SK-N-SH (cell line): Measurements from ENCODE around the gene CCR9. TPM values are rescaled to one million over a fixed set of nuclear protein-coding genes. Genes with fewer than 3 reads are reported as not detected.

ENCODE experiments used
- CTCF ChIA-PET: fragments of 300-600, 350-600 bp; formaldehyde crosslinking; extraction: SDS; loops from one replicate; lab custom pipeline; 2021; lab: Yijun Ruan, JAX
- POLR2A ChIA-PET: fragments of 350-600 bp; sonication (Branson Sonifier 250); formaldehyde crosslinking; extraction: SDS; loops from one replicate; lab custom pipeline; 2020; ENCODE audit warnings: antibody characterized with exemption, inconsistent platforms; lab: Yijun Ruan, JAX
- DNase-seq: peaks from one replicate; pipeline ENCODE4 v3.0.0; 2012
- H2AFZ ChIP-seq: fragments of 200-600 bp; sonication (generic); 2 replicates; pipeline ENCODE4 v1.8.1; 2016; ENCODE audit warnings: antibody characterized with exemption, mild to moderate bottlenecking, low read depth
- H3F3A ChIP-seq: fragments of 200-600 bp; sonication (generic); replicated peaks from 2 replicates; pipeline ENCODE3; 2016; ENCODE audit warnings: antibody characterized with exemption, mild to moderate bottlenecking; ENCODE audit not compliant: insufficient read depth
- H3K27ac ChIP-seq, 2 experiments: fragments of 200-500 bp in 1 of 2; fragments of 200-600 bp in 1 of 2; sonication (Bioruptor generic) in 1 of 2; sonication (generic), shearing (Covaris generic) in 1 of 2; 2 replicates each; pipeline versions ENCODE4 v1.5.1 to v1.6.1; 2014 to 2016; ENCODE audit warnings: low read depth in 2 of 2, inconsistent platforms in 1 of 2, low read length in 1 of 2, mild to moderate bottlenecking in 1 of 2, mixed read lengths in 1 of 2
- H3K27me3 ChIP-seq: fragments of 200-600 bp; sonication (generic), shearing (Covaris generic); 2 replicates; pipeline ENCODE4 v1.6.1; 2016; ENCODE audit warnings: mixed run types; ENCODE audit not compliant: insufficient read depth
- H3K36me3 ChIP-seq, 2 experiments: fragments of 200-500 bp in 1 of 2; fragments of 200-600 bp in 1 of 2; sonication (Bioruptor generic) in 1 of 2; sonication (generic) in 1 of 2; replicated peaks in 1 of 2; 2 replicates each; pipeline versions ENCODE3 to v1.5.1; 2014 to 2016; ENCODE audit warnings: low read length in 1 of 2, mild to moderate bottlenecking in 1 of 2; ENCODE audit not compliant: insufficient read depth in 2 of 2, control insufficient read depth in 1 of 2
- H3K4me1 ChIP-seq, 2 experiments: fragments of 200-500 bp in 1 of 2; fragments of 200-600 bp in 1 of 2; sonication (Bioruptor generic) in 1 of 2; sonication (generic), shearing (Covaris generic) in 1 of 2; 2 replicates each; pipeline versions ENCODE4 v1.5.1 to v1.6.1; 2014 to 2016; ENCODE audit warnings: low read depth in 1 of 2, low read length in 1 of 2, mixed run types in 1 of 2; ENCODE audit not compliant: insufficient read depth in 2 of 2, control insufficient read depth in 1 of 2
- H3K4me2 ChIP-seq: fragments of 200-600 bp; sonication (generic), shearing (Covaris generic); 2 replicates; pipeline ENCODE4 v1.6.1; 2017; ENCODE audit warnings: mixed run types
- H3K4me3 ChIP-seq, 2 experiments: fragments of 200-500 bp in 1 of 2; fragments of 200-600 bp in 1 of 2; sonication (Bioruptor generic) in 1 of 2; sonication (generic), shearing (Covaris generic) in 1 of 2; 2 replicates each; pipeline versions ENCODE4 v1.5.1 to v1.8.1; 2014 to 2016; ENCODE audit warnings: low read depth in 2 of 2, inconsistent platforms in 1 of 2, low read length in 1 of 2, mild to moderate bottlenecking in 1 of 2, mixed read lengths in 1 of 2, moderate library complexity in 1 of 2
- H3K79me2 ChIP-seq: fragments of 200-600 bp; sonication (generic); 2 replicates; pipeline ENCODE4 v1.8.1; 2017; ENCODE audit warnings: mild to moderate bottlenecking; ENCODE audit not compliant: insufficient read depth
- H3K9ac ChIP-seq: fragments of 200-600 bp; sonication (generic); 2 replicates; pipeline ENCODE4 v1.6.1; 2017; ENCODE audit warnings: mixed run types
- H3K9me2 ChIP-seq: fragments of 200-600 bp; sonication (generic); 2 replicates; pipeline ENCODE4 v1.6.1; 2017; ENCODE audit warnings: mixed run types
- H3K9me3 ChIP-seq: fragments of 200-600 bp; sonication (generic); 2 replicates; pipeline ENCODE4 v1.6.1; 2017; ENCODE audit warnings: mixed run types, mild to moderate bottlenecking, moderate library complexity
- H4K20me1 ChIP-seq: fragments of 200-600 bp; sonication (generic); 2 replicates; pipeline ENCODE4 v1.6.1; 2017; ENCODE audit warnings: mild to moderate bottlenecking, mixed run types; ENCODE audit not compliant: insufficient read depth
- EP300 ChIP-seq, 2 experiments: IDR thresholded peaks; 2 replicates each; pipeline versions ENCODE4 v1.4.0 to v1.6.1; 2012; ENCODE audit warnings: borderline replicate concordance in 1 of 2, low read depth in 1 of 2, low read length in 1 of 2
- FOSL2 ChIP-seq: IDR thresholded peaks from 2 replicates; pipeline ENCODE4 v1.4.0; 2012; ENCODE audit warnings: low read depth, mild to moderate bottlenecking, moderate library complexity, borderline replicate concordance
- FOXM1 ChIP-seq: IDR thresholded peaks from 2 replicates; pipeline ENCODE4 v1.4.0; 2012; ENCODE audit warnings: low read depth, mild to moderate bottlenecking
- GATA2 ChIP-seq: sonication (generic); formaldehyde crosslinking; IDR thresholded peaks from 2 replicates; pipeline ENCODE4 v1.5.0; 2020; ENCODE audit warnings: mild to moderate bottlenecking, missing genetic modification reagents
- IRF3 ChIP-seq: fragments of 150-350 bp; IDR thresholded peaks from 2 replicates; pipeline ENCODE4 v1.6.1; 2016; ENCODE audit warnings: mild to moderate bottlenecking, low read depth, low read length
- NFIC ChIP-seq: IDR thresholded peaks from 2 replicates; pipeline ENCODE4 v1.4.0; 2012; ENCODE audit warnings: borderline replicate concordance
- NRF1 ChIP-seq: IDR thresholded peaks from 2 replicates; pipeline ENCODE4 v1.6.1; 2012; ENCODE audit warnings: low read depth, mild to moderate bottlenecking, low read length
- PBX3 ChIP-seq: IDR thresholded peaks from 2 replicates; pipeline ENCODE4; 2012
- RAD21 ChIP-seq: IDR thresholded peaks from 2 replicates; pipeline ENCODE4 v1.6.1; 2012; ENCODE audit warnings: mild to moderate bottlenecking, low read length
- RCOR1 ChIP-seq: fragments of 150-350 bp; IDR thresholded peaks from 2 replicates; pipeline ENCODE4 v1.6.1; 2017; ENCODE audit warnings: antibody characterized with exemption, low read length
- SIN3A ChIP-seq: IDR thresholded peaks from 2 replicates; pipeline ENCODE4 v1.6.1; 2012; ENCODE audit warnings: low read depth, mild to moderate bottlenecking, low read length, moderate library complexity, borderline replicate concordance
- SMC3 ChIP-seq: IDR thresholded peaks from 2 replicates; pipeline ENCODE4 v1.6.1; 2012; ENCODE audit warnings: low read depth, low read length, improper control_type of control experiment
- TAF1 ChIP-seq: IDR thresholded peaks from 2 replicates; pipeline ENCODE4 v1.6.1; 2012; ENCODE audit warnings: low read depth, mild to moderate bottlenecking, low read length, moderate library complexity, borderline replicate concordance
- TCF12 ChIP-seq: IDR thresholded peaks from 2 replicates; pipeline ENCODE4 v1.4.0; 2012
- YY1 ChIP-seq: IDR thresholded peaks from 2 replicates; pipeline ENCODE4 v1.4.0; 2012; ENCODE audit warnings: low read depth, mild to moderate bottlenecking
- WGBS: methylation state at CpG from one replicate; pipeline ENCODE4 v1.1.6; 2017; ENCODE audit warnings: low lambda C conversion rate; 5-methylcytosine and 5-hydroxymethylcytosine counted together
- polyA plus RNA-seq, 3 experiments: library from polyadenylated mRNA; depleted of rRNA; stranded (reverse); fragments of >200 nt; gene quantifications; 2 replicates each; pipeline ENCODE4 v1.2.3, GENCODE V29; 2012
- TF ChIP-seq, protein P1 (sequence below): fragments of 150-350 bp; IDR thresholded peaks from 2 replicates; pipeline ENCODE4 v1.6.1; 2017; ENCODE audit warnings: antibody characterized with exemption, low read length, low read depth, borderline replicate concordance
- TF ChIP-seq, protein P2 (sequence below): IDR thresholded peaks from 2 replicates; pipeline ENCODE4 v1.4.0; 2012; ENCODE audit warnings: low read depth
- TF ChIP-seq, protein P3 (sequence below): IDR thresholded peaks from 2 replicates; pipeline ENCODE4 v1.6.1; 2012; ENCODE audit warnings: mild to moderate bottlenecking, low read depth, low read length, moderate library complexity

Gene CCR9
- polyA plus RNA-seq, 1 of the 3 experiments (the other 2 are of a cell fraction): not detected

DNA sequence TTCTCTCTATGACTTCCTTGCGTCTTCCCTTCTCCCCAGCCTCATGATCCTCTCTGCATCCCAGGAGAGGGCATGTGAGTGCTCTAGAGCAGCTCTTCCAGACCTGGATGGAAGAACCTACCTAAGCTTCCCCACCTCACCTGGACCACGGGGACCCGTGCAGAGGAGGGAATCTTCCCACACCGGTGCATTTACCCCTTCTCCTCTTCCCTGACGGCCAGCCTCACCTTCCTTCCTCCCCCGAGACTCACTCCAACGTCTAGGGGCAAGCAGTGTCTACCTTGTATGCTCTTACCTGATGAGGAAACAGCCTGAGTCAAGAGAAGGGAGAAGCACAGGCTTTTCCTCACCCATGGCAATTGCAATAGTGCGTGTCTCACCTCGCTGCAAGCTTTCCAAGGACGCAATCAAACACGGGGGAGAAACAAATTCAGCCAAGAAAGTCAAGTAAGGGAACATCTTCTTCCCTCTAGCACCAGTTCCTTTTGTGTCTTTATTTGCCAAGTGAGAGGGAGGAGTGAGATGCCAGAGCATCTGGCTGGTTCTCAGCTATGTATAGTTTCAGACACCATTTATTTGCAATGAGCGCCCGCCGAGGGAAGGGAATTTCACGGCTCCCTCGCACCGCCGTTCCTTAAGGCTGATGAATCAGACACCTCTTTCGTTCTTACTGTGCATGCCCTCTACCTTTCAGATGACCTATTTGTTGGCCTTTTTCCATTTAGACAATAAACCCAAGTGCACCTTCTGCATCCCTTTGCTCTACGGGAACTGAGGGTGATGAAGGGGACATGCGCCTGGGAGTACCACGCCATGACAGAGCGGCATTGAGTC, 1.8 kb upstream of the CCR9 start:
- Histone ChIP-seq H3K9me3 (no peaks in the 10 kb centered on the region), H3K4me3 (no peak overlapping the region), H4K20me1 (no peaks in the 10 kb centered on the region), H3K27me3 (no peaks in the 10 kb centered on the region), H2AFZ (no peak overlapping the region), H3K9me2 (no peaks in the 10 kb centered on the region), H3K36me3 (no peaks in the 10 kb centered on the region), H3K9ac (no peak overlapping the region), H3K27ac (no peak overlapping the region), H3F3A (no peaks in the 10 kb centered on the region), H3K4me1 (peaks cover 0 to 3% of the 10 kb centered on the region in 2 experiments; a peak in 1 of 4 replicates), H3K4me2 (no peak overlapping the region), H3K79me2 (no peaks in the 10 kb centered on the region)
- WGBS: 73% methylated on average over 23 of the region's 23 CpGs
- POLR2A ChIA-PET: no interaction called here
- TF ChIP-seq NRF1 (no peak), YY1 (no peak), SMC3 (no peak), FOSL2 (no peak), RAD21 (no peak)
- TF ChIP-seq, protein P1, sequence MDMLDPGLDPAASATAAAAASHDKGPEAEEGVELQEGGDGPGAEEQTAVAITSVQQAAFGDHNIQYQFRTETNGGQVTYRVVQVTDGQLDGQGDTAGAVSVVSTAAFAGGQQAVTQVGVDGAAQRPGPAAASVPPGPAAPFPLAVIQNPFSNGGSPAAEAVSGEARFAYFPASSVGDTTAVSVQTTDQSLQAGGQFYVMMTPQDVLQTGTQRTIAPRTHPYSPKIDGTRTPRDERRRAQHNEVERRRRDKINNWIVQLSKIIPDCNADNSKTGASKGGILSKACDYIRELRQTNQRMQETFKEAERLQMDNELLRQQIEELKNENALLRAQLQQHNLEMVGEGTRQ: no peak
- TF ChIP-seq, protein P2, sequence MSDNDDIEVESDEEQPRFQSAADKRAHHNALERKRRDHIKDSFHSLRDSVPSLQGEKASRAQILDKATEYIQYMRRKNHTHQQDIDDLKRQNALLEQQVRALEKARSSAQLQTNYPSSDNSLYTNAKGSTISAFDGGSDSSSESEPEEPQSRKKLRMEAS: no peak
- CTCF ChIA-PET: interaction anchor here (0.8 to 1.4 kb wide), 2 partner anchors 45 to 373 kb away, joined by 3 to 4 read pairs; no protein-coding TSS in a partner anchor
- no peak for DNase-seq

DNA sequence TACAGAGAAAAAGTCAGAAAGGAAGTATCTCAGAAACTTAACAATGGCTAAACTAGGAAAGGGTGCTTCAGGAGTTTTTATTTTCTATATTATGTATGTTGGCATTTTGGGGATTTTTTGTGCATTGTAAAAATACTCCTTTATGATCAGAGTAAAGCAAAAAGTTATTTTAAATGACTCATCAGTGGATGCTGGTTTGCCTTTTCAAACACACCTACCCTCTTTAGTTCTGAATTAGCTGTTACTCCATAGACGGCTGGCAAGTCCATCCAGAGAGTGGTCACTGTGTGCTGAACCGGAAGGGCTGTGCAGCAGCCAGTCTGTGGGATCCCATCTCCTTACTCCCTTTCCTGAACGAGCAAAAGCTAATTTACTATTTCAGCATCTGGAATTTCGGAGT, 942 bp downstream of the CCR9 start:
- no peak overlapping the region for H3K4me2 ChIP-seq
- H3K9me2 ChIP-seq: no peaks in the 10 kb centered on the region
- no peaks in the 10 kb centered on the region for H3F3A ChIP-seq
- no peak for DNase-seq
- no peaks in the 10 kb centered on the region for H3K27me3 ChIP-seq
- H3K9me3 ChIP-seq: no peaks in the 10 kb centered on the region
- no peak overlapping the region for H3K9ac ChIP-seq
- H2AFZ ChIP-seq: no peak overlapping the region
- 72% methylated on average over 4 of the region's 4 CpGs for WGBS
- H4K20me1 ChIP-seq: no peaks in the 10 kb centered on the region
- no peaks in the 10 kb centered on the region for H3K79me2 ChIP-seq
- no peak overlapping the region for H3K27ac ChIP-seq
- ChIA-PET POLR2A (no interaction called here), CTCF (interaction anchor here (1.0 kb wide), 2 partner anchors 9 to 126 kb away, joined by 3 read pairs; no protein-coding TSS in a partner anchor)
- no peaks in the 10 kb centered on the region for H3K36me3 ChIP-seq
- peaks cover 0 to 4% of the 10 kb centered on the region in 2 experiments; a peak in 1 of 4 replicates for H3K4me1 ChIP-seq
- H3K4me3 ChIP-seq: no peak overlapping the region
- TF ChIP-seq RCOR1 (no peak), PBX3 (no peak), RAD21 (no peak), SIN3A (no peak), IRF3 (no peak), EP300 (IDR thresholded peaks at IDR 0.05; ENCODE audit: borderline replicate concordance in 1 of 2, low read depth in 1 of 2, low read length in 1 of 2) (no peak), FOSL2 (no peak), TAF1 (no peak), NFIC (no peak), FOXM1 (no peak), TCF12 (no peak), YY1 (no peak), GATA2 (CRISPR knock-in tag) (no peak)
- TF ChIP-seq, protein P2: no peak
- TF ChIP-seq, protein P3, sequence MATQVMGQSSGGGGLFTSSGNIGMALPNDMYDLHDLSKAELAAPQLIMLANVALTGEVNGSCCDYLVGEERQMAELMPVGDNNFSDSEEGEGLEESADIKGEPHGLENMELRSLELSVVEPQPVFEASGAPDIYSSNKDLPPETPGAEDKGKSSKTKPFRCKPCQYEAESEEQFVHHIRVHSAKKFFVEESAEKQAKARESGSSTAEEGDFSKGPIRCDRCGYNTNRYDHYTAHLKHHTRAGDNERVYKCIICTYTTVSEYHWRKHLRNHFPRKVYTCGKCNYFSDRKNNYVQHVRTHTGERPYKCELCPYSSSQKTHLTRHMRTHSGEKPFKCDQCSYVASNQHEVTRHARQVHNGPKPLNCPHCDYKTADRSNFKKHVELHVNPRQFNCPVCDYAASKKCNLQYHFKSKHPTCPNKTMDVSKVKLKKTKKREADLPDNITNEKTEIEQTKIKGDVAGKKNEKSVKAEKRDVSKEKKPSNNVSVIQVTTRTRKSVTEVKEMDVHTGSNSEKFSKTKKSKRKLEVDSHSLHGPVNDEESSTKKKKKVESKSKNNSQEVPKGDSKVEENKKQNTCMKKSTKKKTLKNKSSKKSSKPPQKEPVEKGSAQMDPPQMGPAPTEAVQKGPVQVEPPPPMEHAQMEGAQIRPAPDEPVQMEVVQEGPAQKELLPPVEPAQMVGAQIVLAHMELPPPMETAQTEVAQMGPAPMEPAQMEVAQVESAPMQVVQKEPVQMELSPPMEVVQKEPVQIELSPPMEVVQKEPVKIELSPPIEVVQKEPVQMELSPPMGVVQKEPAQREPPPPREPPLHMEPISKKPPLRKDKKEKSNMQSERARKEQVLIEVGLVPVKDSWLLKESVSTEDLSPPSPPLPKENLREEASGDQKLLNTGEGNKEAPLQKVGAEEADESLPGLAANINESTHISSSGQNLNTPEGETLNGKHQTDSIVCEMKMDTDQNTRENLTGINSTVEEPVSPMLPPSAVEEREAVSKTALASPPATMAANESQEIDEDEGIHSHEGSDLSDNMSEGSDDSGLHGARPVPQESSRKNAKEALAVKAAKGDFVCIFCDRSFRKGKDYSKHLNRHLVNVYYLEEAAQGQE: no peak
